DOHH2 (cell line): ENCODE data around the gene VKORC1L1.
"Not testable (repeated sequence)": the region's sequence is repeated elsewhere in the genome, so short reads cannot be mapped to it uniquely, and the experiment has no call there.

Source experiments
- H3F3A ChIP-seq: fragments of 200-600 bp; sonication (generic), shearing (Covaris generic); 2 replicates; pipeline ENCODE4 v1.6.0; 2016; ENCODE audit warnings: antibody characterized with exemption, mild to moderate bottlenecking; ENCODE audit not compliant: control insufficient read depth, insufficient read depth
- H3K27ac ChIP-seq: fragments of 200-600 bp; sonication (generic); 2 replicates; pipeline ENCODE4 v1.5.1; 2014; ENCODE audit warnings: low read depth, mild to moderate bottlenecking, low read length, moderate library complexity
- H3K27me3 ChIP-seq: fragments of 200-600 bp; sonication (generic); 2 replicates; pipeline ENCODE4 v1.6.1; 2014; ENCODE audit warnings: mild to moderate bottlenecking, low read length, mixed read lengths; ENCODE audit not compliant: control insufficient read depth
- H3K36me3 ChIP-seq: fragments of 200-600 bp; sonication (generic); 2 replicates; pipeline ENCODE4 v1.6.1; 2014; ENCODE audit warnings: mild to moderate bottlenecking, low read length, moderate library complexity, mixed read lengths; ENCODE audit not compliant: control insufficient read depth
- H3K4me1 ChIP-seq: fragments of 200-600 bp; sonication (generic); 2 replicates; pipeline ENCODE4 v1.6.1; 2014; ENCODE audit warnings: mild to moderate bottlenecking, low read length, mixed read lengths; ENCODE audit not compliant: control insufficient read depth
- H3K4me2 ChIP-seq: fragments of 200-600 bp; sonication (generic); 2 replicates; pipeline ENCODE4 v1.6.0; 2014; ENCODE audit warnings: mild to moderate bottlenecking, low read length, moderate library complexity
- H3K4me3 ChIP-seq: fragments of 200-600 bp; sonication (generic); 2 replicates; pipeline ENCODE4 v1.5.1; 2014; ENCODE audit warnings: mild to moderate bottlenecking, low read length, mixed read lengths
- H3K79me2 ChIP-seq: fragments of 200-600 bp; sonication (generic); 2 replicates; pipeline ENCODE4 v1.6.1; 2014; ENCODE audit warnings: mild to moderate bottlenecking, low read length, mixed read lengths; ENCODE audit not compliant: control insufficient read depth
- H3K9me2 ChIP-seq: fragments of 200-600 bp; sonication (generic); replicated peaks from 2 replicates; pipeline ENCODE4 v1.6.1; 2014; ENCODE audit warnings: mild to moderate bottlenecking, low read length, mixed read lengths; ENCODE audit not compliant: control insufficient read depth
- H3K9me3 ChIP-seq: fragments of 200-600 bp; sonication (generic); 2 replicates; pipeline ENCODE4 v1.6.1; 2014; ENCODE audit warnings: antibody characterized with exemption, low read length, mixed read lengths; ENCODE audit not compliant: control insufficient read depth, insufficient read depth
- H4K20me1 ChIP-seq: fragments of 200-600 bp; sonication (generic); 2 replicates; pipeline ENCODE4 v1.6.0; 2014; ENCODE audit warnings: low read depth, mild to moderate bottlenecking, antibody characterized with exemption, low read length, moderate library complexity; ENCODE audit not compliant: control insufficient read depth, insufficient read depth
- CTCF ChIP-seq: fragments of 200-600 bp; sonication (generic); IDR thresholded peaks from one replicate; pipeline ENCODE4 v1.5.1; 2014; ENCODE audit warnings: antibody characterized with exemption, mild to moderate bottlenecking, low read depth, low read length; ENCODE audit not compliant: poor library complexity, severe bottlenecking
- EZH2phosphoT487 ChIP-seq: fragments of 200-600 bp; sonication (generic); IDR thresholded peaks from 2 replicates; pipeline ENCODE4 v1.6.1; 2017; ENCODE audit warnings: borderline replicate concordance, mild to moderate bottlenecking, antibody characterized with exemption, low read length, moderate library complexity, mixed read lengths

The VKORC1L1 gene

GRCh38 chr7:65960351-65961074 lies 87.6 kb downstream of the VKORC1L1 start:
- H3K36me3 ChIP-seq = peaks cover 91% of the 10 kb centered on the region
- H3K4me3 ChIP-seq = no peak overlapping the region
- no peak overlapping the region for H3K4me2 ChIP-seq
- no peaks in the 10 kb centered on the region for H3K9me2 ChIP-seq
- no peak overlapping the region for H3K27ac ChIP-seq
- H4K20me1 ChIP-seq = no peaks in the 10 kb centered on the region; the same call in 1 of the 2 replicates
- H3K4me1 ChIP-seq = no peaks in the 10 kb centered on the region
- TF ChIP-seq CTCF = no peak
- TF ChIP-seq EZH2phosphoT487 = no peak
- H3K9me3 ChIP-seq = no peaks in the 10 kb centered on the region
- peaks cover 26% of the 10 kb centered on the region for H3F3A ChIP-seq
- no peaks in the 10 kb centered on the region for H3K27me3 ChIP-seq
- no peaks in the 10 kb centered on the region for H3K79me2 ChIP-seq

GRCh38 chr7:65962033-65962432 lies 89.2 kb downstream of the VKORC1L1 start:
- no peak for TF ChIP-seq EZH2phosphoT487
- TF ChIP-seq CTCF = no peak
- no peaks in the 10 kb centered on the region; the same call in 1 of the 2 replicates for H4K20me1 ChIP-seq
- no peaks in the 10 kb centered on the region for H3K9me2 ChIP-seq
- H3K36me3 ChIP-seq = peaks cover 91% of the 10 kb centered on the region
- no peaks in the 10 kb centered on the region for H3K27me3 ChIP-seq
- H3F3A ChIP-seq = peaks cover 23% of the 10 kb centered on the region
- no peak overlapping the region for H3K27ac ChIP-seq
- no peak overlapping the region for H3K4me2 ChIP-seq
- H3K9me3 ChIP-seq = no peaks in the 10 kb centered on the region
- no peak overlapping the region for H3K4me3 ChIP-seq
- H3K4me1 ChIP-seq = no peaks in the 10 kb centered on the region
- no peaks in the 10 kb centered on the region for H3K79me2 ChIP-seq

- H3K9me3 ChIP-seq, H3K27me3 ChIP-seq, H3K79me2 ChIP-seq, H4K20me1 ChIP-seq, H3K4me1 ChIP-seq, H3K27ac ChIP-seq, H3K4me2 ChIP-seq, H3K4me3 ChIP-seq, H3K9me2 ChIP-seq, H3F3A ChIP-seq: not testable (repeated sequence)
- H3K36me3 ChIP-seq = peaks cover 94% of the 10 kb centered on the region
Measured at GRCh38 chr7:65964671-65965070, 91.8 kb downstream of the VKORC1L1 start.

GRCh38 chr7:65966146-65966545 lies 93.3 kb downstream of the VKORC1L1 start:
- TF ChIP-seq CTCF (no peak), EZH2phosphoT487 (no peak)
- Histone ChIP-seq H3K4me3 (no peak overlapping the region), H3K27ac (no peak overlapping the region), H4K20me1 (no peaks in the 10 kb centered on the region), H3K4me2 (no peak overlapping the region), H3K9me2 (no peaks in the 10 kb centered on the region), H3K4me1 (no peaks in the 10 kb centered on the region), H3F3A (no peaks in the 10 kb centered on the region; the same call in 1 of the 2 replicates), H3K79me2 (no peaks in the 10 kb centered on the region), H3K9me3 (no peaks in the 10 kb centered on the region), H3K27me3 (no peaks in the 10 kb centered on the region), H3K36me3 (peaks cover 94% of the 10 kb centered on the region)
